ENCODE measurements around the gene RGS9BP. TPM values are rescaled to one million over a fixed set of nuclear protein-coding genes. Genes with fewer than 3 reads are reported as not detected.

RGS9BP gene
- total RNA-seq, 1 experiment from 2014 or later, result 0.13 TPM

- H3K4me3 Mint-ChIP-seq, result peak within 1 kb of the TSS; percentile 89 to 97
- Histone ChIP-seq H3K27ac (ENCODE audit: insufficient read length, low read depth, low read length) (no peak within 1 kb of the TSS), H2BK12ac (ENCODE audit: insufficient read length, low read depth, low read length) (no peak within 1 kb of the TSS)
These were observed 523 bp upstream of the RGS9BP start, which contains the start of gene ANKRD27 for GRCh38 chr19:32674931-32675719. Gene ANKRD27 (minus strand): TSS chr19:32675180. CDS start chr19:32659015, 16,165 bp downstream.

More at GRCh38 chr19:32674931-32675719, 523 bp upstream of the RGS9BP start, which contains the start of gene ANKRD27:
- DNase-seq, result peak; percentile 97
- Histone ChIP-seq H4K5ac (ENCODE audit: insufficient read length, low read depth, low read length) (no peak within 1 kb of the TSS), H3K9me3 (ENCODE audit: control insufficient read depth, low read depth, low read length) (no peaks in the 10 kb centered on the region), H3K56ac (ENCODE audit: insufficient read length, low read depth, low read length) (no peak within 1 kb of the TSS), H4K8ac (replicated peaks; ENCODE audit: insufficient read length, low read depth, low read length) (no peak within 1 kb of the TSS), H3K27me3 (ENCODE audit: insufficient read depth, low read length) (peaks cover 18% of the 10 kb centered on the region; the same call in 1 of the 2 replicates), H3K23ac (ENCODE audit: insufficient read length, low read depth, low read length) (no peak within 1 kb of the TSS), H2AFZ (ENCODE audit: low read length) (no peak within 1 kb of the TSS), H2BK120ac (ENCODE audit: low read depth, low read length, poor library complexity, severe bottlenecking) (no peak within 1 kb of the TSS), H3K4ac (ENCODE audit: low read depth, low read length) (no peak within 1 kb of the TSS), H3K4me2 (ENCODE audit: insufficient read depth, insufficient read length, low read length) (peak within 1 kb of the TSS; percentile 92), H3K79me1 (ENCODE audit: insufficient read depth, low read depth, low read length, poor library complexity, severe bottlenecking) (peaks cover 10% of the 10 kb centered on the region), H3K14ac (ENCODE audit: insufficient read depth, low read length) (no peak within 1 kb of the TSS; the same call in 1 of the 2 replicates), H3K79me2 (ENCODE audit: insufficient read depth, low read length) (peaks cover 15% of the 10 kb centered on the region; the same call in 1 of the 2 replicates), H2AK5ac (ENCODE audit: insufficient read length, low read length) (no peak within 1 kb of the TSS), H3K9ac (ENCODE audit: extremely low read depth, insufficient read length, low read length) (peak within 1 kb of the TSS; percentile 64), H4K91ac (ENCODE audit: insufficient read length, low read depth, low read length) (no peak within 1 kb of the TSS), H3K23me2 (ENCODE audit: insufficient read length, low read depth, low read length, poor library complexity, severe bottlenecking) (peaks cover 9% of the 10 kb centered on the region), H2BK15ac (ENCODE audit: low read depth, low read length) (no peak within 1 kb of the TSS), H2BK20ac (ENCODE audit: low read depth, low read length, poor library complexity, severe bottlenecking) (no peak within 1 kb of the TSS), H3K18ac (ENCODE audit: insufficient read length, low read depth, low read length) (no peak within 1 kb of the TSS), H4K20me1 (ENCODE audit: control insufficient read depth, insufficient read depth, insufficient read length) (no peaks in the 10 kb centered on the region), H3T11ph (ENCODE audit: low read length) (no peak within 1 kb of the TSS), H3K4me1 (ENCODE audit: insufficient read depth, low read length) (no peaks in the 10 kb centered on the region), H2BK5ac (ENCODE audit: insufficient read length, low read length) (no peak within 1 kb of the TSS)
- no CpG with 5 or more reads among the region's 75 CpGs for WGBS (ENCODE audit: extremely low coverage, insufficient read length, low lambda C conversion rate)
- Mint-ChIP-seq H3K27me3 (ENCODE audit: low read depth) (peaks cover 46% of the 10 kb centered on the region), H3K36me3 (ENCODE audit: insufficient read depth in 1 of 3, low read depth in 3 of 3) (peaks cover 0 to 4% (median 2%) of the 10 kb centered on the region in 3 experiments; a peak in 2 of 7 replicates), H3K4me1 (peaks cover 22 to 25% of the 10 kb centered on the region in 2 experiments), H3K9me3 (peaks cover 0 to 1% of the 10 kb centered on the region in 2 experiments; a peak in 3 of 5 replicates), H3K27ac (peak within 1 kb of the TSS in 1 of 3 experiments; percentile 94; a peak in 2 of 7 replicates)
- TF ChIP-seq, protein P1, sequence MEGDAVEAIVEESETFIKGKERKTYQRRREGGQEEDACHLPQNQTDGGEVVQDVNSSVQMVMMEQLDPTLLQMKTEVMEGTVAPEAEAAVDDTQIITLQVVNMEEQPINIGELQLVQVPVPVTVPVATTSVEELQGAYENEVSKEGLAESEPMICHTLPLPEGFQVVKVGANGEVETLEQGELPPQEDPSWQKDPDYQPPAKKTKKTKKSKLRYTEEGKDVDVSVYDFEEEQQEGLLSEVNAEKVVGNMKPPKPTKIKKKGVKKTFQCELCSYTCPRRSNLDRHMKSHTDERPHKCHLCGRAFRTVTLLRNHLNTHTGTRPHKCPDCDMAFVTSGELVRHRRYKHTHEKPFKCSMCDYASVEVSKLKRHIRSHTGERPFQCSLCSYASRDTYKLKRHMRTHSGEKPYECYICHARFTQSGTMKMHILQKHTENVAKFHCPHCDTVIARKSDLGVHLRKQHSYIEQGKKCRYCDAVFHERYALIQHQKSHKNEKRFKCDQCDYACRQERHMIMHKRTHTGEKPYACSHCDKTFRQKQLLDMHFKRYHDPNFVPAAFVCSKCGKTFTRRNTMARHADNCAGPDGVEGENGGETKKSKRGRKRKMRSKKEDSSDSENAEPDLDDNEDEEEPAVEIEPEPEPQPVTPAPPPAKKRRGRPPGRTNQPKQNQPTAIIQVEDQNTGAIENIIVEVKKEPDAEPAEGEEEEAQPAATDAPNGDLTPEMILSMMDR (conservative IDR thresholded peaks at IDR 0.05), result no peak

Measured in H9 (cell line).